Calu3 (cell line): ENCODE data around the gene STRC. TPM values are rescaled to one million over a fixed set of nuclear protein-coding genes. Genes with fewer than 3 reads are reported as not detected.
"Not testable (repeated sequence)": the region's sequence is repeated elsewhere in the genome, so short reads cannot be mapped to it uniquely, and the experiment has no call there.

ENCODE experiments used
- BruUV-seq: library from RNA; stranded (reverse); fragments of 400-500 nt; replicated peaks from 2 replicates; lab custom pipeline; 2021; lab: Mats Ljungman, UMichigan
- CTCF ChIA-PET: fragments of 300-600 bp; sonication (Branson Sonifier 250); formaldehyde crosslinking; loops from one replicate; lab custom pipeline; 2022; ENCODE audit warnings: antibody characterized with exemption; lab: Charles Lee
- DNase-seq: peaks from one replicate; pipeline ENCODE4 v3.0.0; 2022
- H3K27ac Mint-ChIP-seq: one replicate; pipeline ENCODE4 v1.8.0; 2022; ENCODE audit warnings: mixed read lengths; ENCODE audit not compliant: unreplicated experiment
- H3K27me3 Mint-ChIP-seq: one replicate; pipeline ENCODE4 v1.8.0; 2022; ENCODE audit warnings: mixed read lengths; ENCODE audit not compliant: unreplicated experiment
- H3K36me3 Mint-ChIP-seq: one replicate; pipeline ENCODE4 v1.8.0; 2022; ENCODE audit warnings: mild to moderate bottlenecking, moderate library complexity, mixed read lengths; ENCODE audit not compliant: insufficient read depth, unreplicated experiment
- H3K4me1 Mint-ChIP-seq: one replicate; pipeline ENCODE4 v1.8.0; 2022; ENCODE audit warnings: mild to moderate bottlenecking, low read depth, mixed read lengths; ENCODE audit not compliant: unreplicated experiment
- H3K4me3 Mint-ChIP-seq: one replicate; pipeline ENCODE4 v1.8.0; 2022; ENCODE audit warnings: mild to moderate bottlenecking, low read depth, moderate library complexity, mixed read lengths; ENCODE audit not compliant: unreplicated experiment
- H3K9me3 Mint-ChIP-seq: one replicate; pipeline ENCODE4 v1.8.0; 2022; ENCODE audit warnings: low read depth, mixed read lengths; ENCODE audit not compliant: unreplicated experiment
- CTCF ChIP-seq: fragments of 200-600 bp; IDR thresholded peaks from one replicate; pipeline ENCODE4 v1.8.0; 2022; ENCODE audit warnings: antibody characterized with exemption; ENCODE audit not compliant: unreplicated experiment
- intact Hi-C: fragments of 100-400 bp; cut with micrococcal nuclease; formaldehyde crosslinking; loops from one replicate; pipeline ENCODE4 v1.10.0; 2022; ENCODE audit not compliant: unreplicated experiment
- total RNA-seq: library from RNA; stranded (reverse); gene quantifications from 2 replicates; pipeline ENCODE4 v1.2.3, GENCODE V29; 2022

The STRC gene
- total RNA-seq, 1 experiment from 2014 or later: 0.57 TPM

DNA sequence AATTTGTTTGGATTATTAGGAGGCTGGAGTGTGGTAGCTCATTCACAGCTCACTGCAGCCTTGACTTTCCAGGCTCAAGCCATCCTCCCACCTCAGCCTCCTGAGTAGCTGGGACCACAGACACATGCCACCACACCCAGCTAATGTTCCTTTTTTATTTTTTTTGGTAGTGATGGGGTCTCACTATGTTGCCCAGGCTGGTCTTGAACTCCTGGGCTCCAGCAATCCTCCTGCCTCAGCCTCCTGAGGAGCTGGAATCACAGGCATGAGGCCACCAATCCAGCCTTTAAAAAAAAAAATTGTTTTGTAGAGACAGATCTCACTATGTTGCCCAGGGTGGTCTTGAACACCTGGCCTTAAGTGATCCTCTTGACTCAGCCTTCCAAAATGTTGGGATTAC lies 8.3 kb upstream of the STRC start:
- H3K4me1 Mint-ChIP-seq, BruUV-seq, H3K4me3 Mint-ChIP-seq, intact Hi-C loops, DNase-seq, H3K9me3 Mint-ChIP-seq, H3K36me3 Mint-ChIP-seq, H3K27me3 Mint-ChIP-seq, H3K27ac Mint-ChIP-seq, CTCF ChIA-PET: not testable (repeated sequence)

DNA sequence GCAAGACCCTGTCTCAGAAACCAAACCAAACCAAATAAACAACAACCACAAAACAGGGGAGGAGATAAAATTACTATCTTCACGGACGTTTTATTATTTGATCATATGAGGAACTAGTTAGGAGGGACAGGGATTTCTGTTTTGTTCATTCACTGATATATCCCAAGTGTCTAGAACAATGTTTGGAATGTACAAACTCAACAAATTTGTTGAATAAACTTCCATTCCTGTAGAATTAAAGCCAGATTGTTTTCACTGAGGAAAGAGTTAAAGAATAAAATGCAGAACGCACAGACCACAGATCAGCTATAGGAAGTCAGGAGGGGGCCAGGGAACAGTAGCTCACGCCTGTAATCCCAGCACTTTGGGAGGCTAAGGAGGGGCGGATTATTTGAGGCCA lies 6.5 kb upstream of the STRC start:
- no peaks in the 10 kb centered on the region for H3K36me3 Mint-ChIP-seq
- H3K27ac Mint-ChIP-seq: no peak overlapping the region
- intact Hi-C loops: no loop called here
- no TSS peak for BruUV-seq
- no peak for DNase-seq
- H3K4me3 Mint-ChIP-seq: no peak overlapping the region
- H3K4me1 Mint-ChIP-seq: no peaks in the 10 kb centered on the region
- CTCF ChIA-PET: no interaction called here
- TF ChIP-seq CTCF: no peak
- H3K9me3 Mint-ChIP-seq: no peaks in the 10 kb centered on the region
- H3K27me3 Mint-ChIP-seq: peaks cover 4% of the 10 kb centered on the region

DNA sequence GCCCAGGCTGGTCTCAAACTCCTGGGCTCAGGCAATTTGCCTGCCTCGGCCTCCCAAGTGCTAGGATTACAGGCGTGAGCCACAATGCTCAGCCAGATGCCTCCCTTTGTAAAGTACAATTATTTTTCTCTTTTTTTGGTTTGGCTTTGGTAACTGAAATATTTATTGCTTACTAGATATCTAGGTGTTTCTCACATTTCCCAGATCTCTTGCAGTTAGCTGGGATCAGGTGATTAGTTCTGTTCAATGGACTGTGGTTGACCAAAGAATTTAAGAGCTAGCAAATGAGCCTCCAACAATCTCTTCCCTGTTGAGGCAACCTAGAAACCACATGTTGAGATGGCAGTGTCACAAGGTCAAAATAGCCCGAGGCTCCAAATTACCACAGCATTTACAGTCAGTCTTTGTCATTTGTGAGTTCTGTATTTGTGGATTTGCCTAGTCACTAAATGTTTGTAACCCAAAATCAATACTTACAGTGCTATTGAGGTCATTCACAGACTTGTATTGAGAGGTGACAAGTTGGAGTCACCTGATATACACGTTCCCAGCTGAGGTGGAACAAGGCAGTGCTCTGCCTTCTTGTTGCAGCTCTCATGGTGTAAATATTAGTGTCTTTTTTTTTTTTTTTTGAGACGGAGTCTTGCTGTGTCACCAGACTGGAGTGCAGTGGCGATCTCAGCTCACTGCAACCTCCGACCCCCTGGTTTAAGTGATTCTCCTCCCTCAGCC lies 3.6 kb upstream of the STRC start:
- intact Hi-C loops, H3K27ac Mint-ChIP-seq, H3K36me3 Mint-ChIP-seq, BruUV-seq, H3K4me3 Mint-ChIP-seq, H3K9me3 Mint-ChIP-seq, DNase-seq, H3K27me3 Mint-ChIP-seq, H3K4me1 Mint-ChIP-seq: not testable (repeated sequence)
- CTCF ChIA-PET: interaction anchor here (0.6 to 0.8 kb wide), 2 partner anchors 129 to 1004 kb away, joined by 3 read pairs; no protein-coding TSS in a partner anchor

GRCh38 chr15:43617750-43618149 lies 850 bp downstream of the STRC start:
- not testable (repeated sequence) for BruUV-seq

GRCh38 chr15:43602233-43602632 lies 16.4 kb downstream of the STRC start:
- intact Hi-C loops, H3K4me1 Mint-ChIP-seq: not testable (repeated sequence)
- H3K27me3 Mint-ChIP-seq: peaks cover 51% of the 10 kb centered on the region

More at GRCh38 chr15:43617750-43618149, 850 bp downstream of the STRC start:
- H3K4me3 Mint-ChIP-seq, CTCF ChIA-PET, H3K27me3 Mint-ChIP-seq, DNase-seq, intact Hi-C loops, H3K4me1 Mint-ChIP-seq, H3K9me3 Mint-ChIP-seq, H3K36me3 Mint-ChIP-seq, H3K27ac Mint-ChIP-seq: not testable (repeated sequence)

GRCh38 chr15:43600200-43600599 lies 18.4 kb downstream of the STRC start:
- H3K4me1 Mint-ChIP-seq, H3K4me3 Mint-ChIP-seq, BruUV-seq, H3K36me3 Mint-ChIP-seq, H3K9me3 Mint-ChIP-seq, CTCF ChIA-PET, H3K27ac Mint-ChIP-seq, DNase-seq, intact Hi-C loops: not testable (repeated sequence)
- peaks cover 54% of the 10 kb centered on the region for H3K27me3 Mint-ChIP-seq

More at GRCh38 chr15:43602233-43602632, 16.4 kb downstream of the STRC start:
- H3K27ac Mint-ChIP-seq, CTCF ChIA-PET, DNase-seq, H3K36me3 Mint-ChIP-seq, H3K4me3 Mint-ChIP-seq, H3K9me3 Mint-ChIP-seq, BruUV-seq: not testable (repeated sequence)

DNA sequence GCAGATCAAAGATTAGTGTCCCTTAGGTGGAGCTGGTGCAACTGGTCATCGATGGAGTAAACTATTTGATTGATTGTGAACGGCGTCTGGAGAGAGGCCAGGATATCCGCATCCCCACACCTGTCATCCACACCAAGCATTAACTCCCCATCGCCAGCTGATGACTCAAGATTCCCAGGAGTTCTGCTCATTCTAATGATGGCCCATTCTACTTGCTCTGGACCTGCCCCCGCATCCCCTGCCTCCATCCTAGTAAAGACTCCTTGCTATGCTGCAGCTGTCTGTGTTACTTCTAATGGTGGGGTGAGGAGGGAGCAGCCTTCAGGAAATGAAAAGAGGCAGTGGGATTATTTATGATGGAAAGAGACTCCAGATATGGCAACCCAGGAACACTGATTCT lies 19.5 kb downstream of the STRC start:
- H3K9me3 Mint-ChIP-seq, DNase-seq, BruUV-seq, H3K36me3 Mint-ChIP-seq, intact Hi-C loops, CTCF ChIA-PET, H3K27ac Mint-ChIP-seq, H3K4me3 Mint-ChIP-seq, H3K4me1 Mint-ChIP-seq: not testable (repeated sequence)
- peaks cover 44% of the 10 kb centered on the region for H3K27me3 Mint-ChIP-seq

GRCh38 chr15:43593328-43594190 lies 25.0 kb downstream of the STRC start, which contains the start of gene CKMT1B:
TSS of gene CKMT1B (plus strand) at chr15:43594027. CDS start at chr15:43594219, 192 bp downstream.
- intact Hi-C loops, H3K4me1 Mint-ChIP-seq, H3K27ac Mint-ChIP-seq: not testable (repeated sequence)

GRCh38 chr15:43592841-43593240 lies 25.8 kb downstream of the STRC start:
- DNase-seq, intact Hi-C loops, H3K9me3 Mint-ChIP-seq, H3K4me1 Mint-ChIP-seq, H3K27ac Mint-ChIP-seq, H3K36me3 Mint-ChIP-seq, CTCF ChIA-PET, H3K4me3 Mint-ChIP-seq, BruUV-seq: not testable (repeated sequence)
- H3K27me3 Mint-ChIP-seq: peaks cover 11% of the 10 kb centered on the region

More at GRCh38 chr15:43593328-43594190, 25.0 kb downstream of the STRC start, which contains the start of gene CKMT1B:
- DNase-seq, BruUV-seq, H3K36me3 Mint-ChIP-seq, H3K9me3 Mint-ChIP-seq, H3K4me3 Mint-ChIP-seq, CTCF ChIA-PET: not testable (repeated sequence)
- peaks cover 16% of the 10 kb centered on the region for H3K27me3 Mint-ChIP-seq
